ENCODE measurements around the gene RAB18.

RAB18 gene

DNA sequence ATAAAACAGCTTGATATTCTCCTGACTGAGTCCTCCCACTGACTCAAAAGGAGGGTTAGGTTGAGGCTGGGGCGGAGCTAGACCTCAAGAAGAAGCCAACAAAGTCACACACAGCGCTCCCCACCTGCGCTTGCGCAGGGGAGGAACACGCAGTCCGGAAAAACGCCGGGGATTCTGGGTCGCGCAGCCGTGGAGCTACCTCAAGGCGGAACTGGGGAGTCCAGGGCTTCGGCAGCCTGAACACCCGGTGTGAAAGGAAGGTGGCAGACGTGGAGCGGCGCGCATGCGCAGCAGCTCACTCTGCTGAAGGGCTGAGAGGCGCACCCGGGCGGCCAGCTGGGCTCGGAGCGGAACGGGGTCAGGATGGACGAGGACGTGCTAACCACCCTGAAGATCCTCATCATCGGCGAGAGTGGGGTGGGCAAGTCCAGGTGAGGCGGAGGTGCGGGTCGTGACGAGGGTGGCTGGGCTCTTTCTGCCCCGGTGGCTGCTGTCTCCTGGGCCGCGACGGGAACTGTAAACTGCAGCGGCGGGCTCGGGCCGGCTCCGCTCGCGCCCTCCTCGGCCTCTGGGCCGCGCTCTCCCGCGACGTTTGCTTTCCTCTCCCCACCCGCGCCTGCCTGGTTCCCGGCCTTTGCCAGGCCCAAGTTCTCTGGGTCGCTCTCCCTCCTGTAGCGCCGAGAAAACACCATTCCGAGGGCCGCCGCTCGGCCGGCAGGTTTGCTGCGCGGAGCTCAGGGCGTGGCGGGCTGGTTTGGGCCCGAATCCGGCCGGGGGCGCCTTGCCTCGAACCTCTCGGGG, at the start of gene RAB18:
RAB18 (plus strand) TSS at position 298 of the 801 bp plus-strand sequence; CDS start at position 364, 66 bp downstream.
- peak within 1 kb of the TSS; percentile 86 for H3K4me3 ChIP-seq (replicated peaks; ENCODE audit: low read depth, low read length)
- DNase-seq (ENCODE audit: low read depth): peak; percentile 99
- no peak for TF ChIP-seq CTCF (IDR thresholded peaks at IDR 0.05; ENCODE audit: low read length, missing control alignments)

DNA sequence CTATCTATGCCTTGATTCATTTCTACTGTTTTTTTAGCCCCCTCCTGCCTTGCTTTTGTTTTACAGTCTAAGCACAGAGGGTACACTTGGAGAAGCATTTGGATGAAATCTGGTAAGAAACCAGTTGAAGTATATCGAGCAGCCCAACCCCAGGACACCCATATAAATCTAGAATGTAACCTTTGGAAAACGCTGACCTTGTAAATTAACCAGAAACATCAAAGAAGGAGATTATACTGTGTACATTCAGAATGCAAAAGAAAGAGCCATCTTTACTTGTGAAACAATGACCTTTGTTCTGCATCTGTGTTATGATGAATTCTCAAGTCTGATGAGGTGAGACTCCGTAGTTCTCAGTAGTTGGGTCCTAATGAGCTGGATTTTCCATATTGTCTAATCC, 49.3 kb upstream of the RAB18 start:
- H3K4me3 ChIP-seq (replicated peaks; ENCODE audit: low read depth, low read length): no peak overlapping the region
- no peak for DNase-seq (ENCODE audit: low read depth)
- no peak for TF ChIP-seq CTCF (IDR thresholded peaks at IDR 0.05; ENCODE audit: low read length, missing control alignments)

GRCh38 chr10:27457261-27457945, 46.7 kb upstream of the RAB18 start:
- no peak overlapping the region for H3K4me3 ChIP-seq (replicated peaks; ENCODE audit: low read depth, low read length)
- TF ChIP-seq CTCF (IDR thresholded peaks at IDR 0.05; ENCODE audit: low read length, missing control alignments): no peak
- no peak for DNase-seq (ENCODE audit: low read depth)

DNA sequence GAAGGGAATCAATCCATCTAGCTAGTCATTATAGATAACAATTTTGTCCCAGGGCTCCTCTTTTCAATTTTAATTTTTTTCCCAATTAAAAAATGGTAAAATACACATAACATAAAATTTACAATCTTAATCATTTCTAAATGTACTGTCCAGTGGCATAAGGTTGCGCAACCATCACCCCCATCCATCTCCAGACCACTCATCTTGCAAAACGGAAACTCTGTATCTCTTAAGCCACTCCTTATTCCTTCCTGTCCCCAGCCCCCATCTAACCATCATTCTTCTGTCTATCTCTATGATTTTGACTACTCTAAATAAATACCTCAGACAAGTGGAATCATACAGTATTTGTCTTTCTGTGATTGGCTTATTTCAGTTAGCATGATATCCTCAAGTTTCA, 46.1 kb upstream of the RAB18 start:
- H3K4me3 ChIP-seq (replicated peaks; ENCODE audit: low read depth, low read length): no peak overlapping the region
- DNase-seq (ENCODE audit: low read depth): no peak

DNA sequence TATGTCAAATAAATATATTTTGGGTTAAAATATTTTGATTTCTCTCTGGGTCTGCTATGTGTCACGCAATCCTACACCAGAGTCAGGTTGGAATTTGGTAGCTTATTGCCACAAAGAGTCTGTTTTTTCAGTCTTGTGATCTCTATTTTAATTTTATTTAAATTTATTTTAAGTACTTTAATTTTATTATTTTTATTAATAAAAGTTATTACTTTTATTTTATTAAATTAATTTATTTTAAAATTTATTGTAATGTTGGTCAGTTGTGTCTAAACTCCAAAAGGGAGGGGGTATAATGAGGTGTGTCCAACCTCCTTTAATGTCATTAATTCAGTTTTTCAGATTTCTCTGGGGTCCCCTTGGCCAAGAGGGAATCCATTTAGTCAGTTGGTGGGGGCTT, 42.8 kb upstream of the RAB18 start:
- no peak overlapping the region for H3K4me3 ChIP-seq (replicated peaks; ENCODE audit: low read depth, low read length)
- no peak for TF ChIP-seq CTCF (IDR thresholded peaks at IDR 0.05; ENCODE audit: low read length, missing control alignments)
- no peak for DNase-seq (ENCODE audit: low read depth)

More for the DNA sequence above, 46.1 kb upstream of the RAB18 start:
- TF ChIP-seq CTCF (IDR thresholded peaks at IDR 0.05; ENCODE audit: low read length, missing control alignments): no peak

DNA sequence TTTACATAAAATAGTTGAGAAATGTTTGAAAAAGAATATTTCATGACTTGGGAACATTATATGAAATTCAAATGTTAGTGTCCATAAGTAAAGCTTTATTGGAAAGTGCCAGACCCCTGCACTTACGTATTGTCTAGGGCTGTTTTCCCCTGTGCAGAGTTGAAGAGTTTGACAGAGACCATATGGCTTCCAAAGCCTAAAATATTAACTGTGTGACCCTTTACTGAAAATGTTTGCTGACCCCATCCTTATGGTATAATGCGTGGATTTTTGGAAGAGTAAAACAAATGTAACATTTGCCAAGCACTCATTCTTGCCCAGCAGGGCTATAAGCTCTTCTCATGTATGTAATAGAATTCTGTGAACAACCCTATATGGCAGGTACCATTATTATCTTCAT, 40.1 kb upstream of the RAB18 start:
- H3K4me3 ChIP-seq (replicated peaks; ENCODE audit: low read depth, low read length): no peak overlapping the region
- no peak for DNase-seq (ENCODE audit: low read depth)
- no peak for TF ChIP-seq CTCF (IDR thresholded peaks at IDR 0.05; ENCODE audit: low read length, missing control alignments)
